HepG2 (cell line): Measurements from ENCODE around the gene DLG2. TPM values are rescaled to one million over a fixed set of nuclear protein-coding genes. Genes with fewer than 3 reads are reported as not detected.

Experiments used
- ATAC-seq: fragments of 200-7000 bp; cut with Tn5 transposase; 3 replicates; pipeline ENCODE4 v1.9.1; 2020; ENCODE audit warnings: mild to moderate bottlenecking, moderate library complexity
- BruUV-seq: library from RNA; stranded (reverse); fragments of 400-500 nt; replicated peaks from 2 replicates; lab custom pipeline; 2021; lab: Mats Ljungman, UMichigan
- CTCF ChIA-PET: fragments of 300-600 bp; formaldehyde crosslinking; extraction: SDS; loops from one replicate; lab custom pipeline; 2021; ENCODE audit warnings: low total read pairs, inconsistent platforms, low intra/inter-chr PET ratio; lab: Yijun Ruan, JAX
- POLR2A ChIA-PET: fragments of 350-600 bp; sonication (Branson Sonifier 250); formaldehyde crosslinking; loops from one replicate; lab custom pipeline; 2020; ENCODE audit warnings: antibody characterized with exemption, inconsistent platforms; lab: Yijun Ruan, JAX
- DNase-seq: peaks from one replicate; pipeline ENCODE4 v3.0.0-alpha.2; 2015; ENCODE audit warnings: low spot score
- FAIRE-seq: peaks from 3 replicates; lab custom pipeline; 2011; peaks lifted over from hg19 to GRCh38; lab: Jason Lieb, UNC
- H2AFZ ChIP-seq: one replicate; pipeline ENCODE4 v1.6.1; 2011; ENCODE audit warnings: low read length, inconsistent platforms
- H3K27ac ChIP-seq: fragments of 300-600 bp; 3 replicates; pipeline ENCODE4 v1.8.0; 2011; ENCODE audit warnings: mixed run types, mild to moderate bottlenecking, mixed read lengths, low read length, inconsistent platforms; ENCODE audit not compliant: insufficient read depth; ENCODE audit errors: extremely low read length
- H3K27me3 ChIP-seq, 2 experiments: fragments of 200-600 bp in 1 of 2; 2 replicates in 1 of 2; 3 replicates in 1 of 2; pipeline versions ENCODE4 v1.6.0 to v1.8.0; 2011; ENCODE audit warnings: low read length in 2 of 2, mild to moderate bottlenecking in 2 of 2, moderate library complexity in 2 of 2, inconsistent platforms in 1 of 2; ENCODE audit not compliant: insufficient read depth in 2 of 2, control insufficient read depth in 1 of 2
- H3K36me3 ChIP-seq, 2 experiments: fragments of 200-600 bp in 1 of 2; replicated peaks in 1 of 2; 2 replicates in 1 of 2; 3 replicates in 1 of 2; pipeline versions ENCODE4 v1.5.1 to v1.8.0; 2011; ENCODE audit warnings: low read length in 2 of 2, inconsistent platforms in 1 of 2; ENCODE audit not compliant: insufficient read depth in 2 of 2, control insufficient read depth in 1 of 2
- H3K4me1 ChIP-seq: 2 replicates; pipeline ENCODE4 v1.5.1; 2012; ENCODE audit warnings: low read length, inconsistent platforms; ENCODE audit not compliant: insufficient read depth
- H3K4me2 ChIP-seq: 2 replicates; pipeline ENCODE4 v1.6.0; 2011; ENCODE audit warnings: low read depth, low read length, inconsistent platforms
- H3K4me3 ChIP-seq, 3 experiments: fragments of 200-600 bp in 1 of 3; sonication (generic), shearing (Covaris generic) in 1 of 3; replicated peaks in 1 of 3; 2 replicates each; pipeline ENCODE4 v1.5.1; 2011 to 2016; ENCODE audit warnings: low read length in 3 of 3, inconsistent platforms in 2 of 3, low read depth in 2 of 3, mild to moderate bottlenecking in 2 of 3, control low read depth in 1 of 3, mixed read lengths in 1 of 3; ENCODE audit not compliant: insufficient read depth in 1 of 3
- H3K79me2 ChIP-seq: one replicate; pipeline ENCODE4 v1.6.1; 2011; ENCODE audit warnings: low read length, inconsistent platforms; ENCODE audit not compliant: insufficient read depth
- H3K9ac ChIP-seq: 2 replicates; pipeline ENCODE4 v1.6.0; 2011; ENCODE audit warnings: mild to moderate bottlenecking, low read depth, low read length, inconsistent platforms; ENCODE audit not compliant: insufficient read depth
- H3K9me3 ChIP-seq: 2 replicates; pipeline ENCODE4 v1.5.1; 2012; ENCODE audit warnings: mild to moderate bottlenecking, low read length
- H4K20me1 ChIP-seq: 2 replicates; pipeline ENCODE4 v1.6.0; 2011; ENCODE audit warnings: inconsistent platforms, mild to moderate bottlenecking, low read length, moderate library complexity; ENCODE audit not compliant: insufficient read depth
- FUBP1 ChIP-seq: sonication (generic); formaldehyde crosslinking; IDR thresholded peaks from 2 replicates; pipeline ENCODE4 v1.5.1; 2020; ENCODE audit warnings: missing genetic modification reagents, mild to moderate bottlenecking, borderline replicate concordance
- IKZF4 ChIP-seq: sonication (generic); formaldehyde crosslinking; IDR thresholded peaks from 2 replicates; pipeline ENCODE4 v1.5.1; 2020; ENCODE audit warnings: borderline replicate concordance, mild to moderate bottlenecking, low read depth, missing genetic modification reagents; ENCODE audit errors: not compliant biosample characterization
- KLF12 ChIP-seq: sonication (generic); formaldehyde crosslinking; IDR thresholded peaks from 2 replicates; pipeline ENCODE4 v1.4.0; 2020; ENCODE audit warnings: missing genetic modification reagents, borderline replicate concordance
- RORA ChIP-seq: sonication (generic); formaldehyde crosslinking; IDR thresholded peaks from 2 replicates; pipeline ENCODE4 v1.5.0; 2020; ENCODE audit warnings: mild to moderate bottlenecking, missing genetic modification reagents, moderate library complexity
- SKIL ChIP-seq: sonication (generic); formaldehyde crosslinking; IDR thresholded peaks from 2 replicates; pipeline ENCODE4 v1.8.0; 2022; ENCODE audit warnings: missing genetic modification reagents, mild to moderate bottlenecking, moderate library complexity, borderline replicate concordance
- STAT5B ChIP-seq: sonication (generic); formaldehyde crosslinking; IDR thresholded peaks from 2 replicates; pipeline ENCODE4 v1.4.0; 2020; ENCODE audit warnings: missing genetic modification reagents
- ZBTB4 ChIP-seq: sonication (generic); formaldehyde crosslinking; IDR thresholded peaks from 2 replicates; pipeline ENCODE4 v1.4.0; 2020; ENCODE audit warnings: missing genetic modification reagents, mild to moderate bottlenecking, borderline replicate concordance
- ZNF224 ChIP-seq: sonication (generic); formaldehyde crosslinking; IDR thresholded peaks from 2 replicates; pipeline ENCODE4 v1.5.0; 2020; ENCODE audit warnings: mild to moderate bottlenecking, missing genetic modification reagents
- ZNF264 ChIP-seq: sonication (generic); formaldehyde crosslinking; IDR thresholded peaks from 2 replicates; pipeline ENCODE4 v1.4.0; 2020; ENCODE audit warnings: missing genetic modification reagents
- ZNF275 ChIP-seq: sonication (generic); formaldehyde crosslinking; IDR thresholded peaks from 2 replicates; pipeline ENCODE4 v1.8.0; 2022; ENCODE audit warnings: missing genetic modification reagents, mild to moderate bottlenecking, inconsistent platforms, borderline replicate concordance
- ZNF460 ChIP-seq: sonication (generic); formaldehyde crosslinking; IDR thresholded peaks from 2 replicates; pipeline ENCODE4 v1.5.1; 2020; ENCODE audit warnings: missing genetic modification reagents, mild to moderate bottlenecking, borderline replicate concordance
- ZNF788 ChIP-seq: sonication (generic); formaldehyde crosslinking; IDR thresholded peaks from 2 replicates; pipeline ENCODE4 v1.5.0; 2020; ENCODE audit warnings: mild to moderate bottlenecking, missing genetic modification reagents, borderline replicate concordance
- WGBS: methylation state at CpG from one replicate; pipeline ENCODE4 v1.1.6; 2017; ENCODE audit warnings: low lambda C conversion rate; 5-methylcytosine and 5-hydroxymethylcytosine counted together
- in situ Hi-C: cut with HindIII; loops from 2 replicates; pipeline ENCODE4 v1.10.0; 2017; ENCODE audit warnings: low pct_unique_long_range_greater_than_20kb; ENCODE audit not compliant: extremely low pct_ligation_motif_present
- intact Hi-C: fragments of 100-400 bp; cut with micrococcal nuclease; formaldehyde crosslinking; loops from one replicate; pipeline ENCODE4 v1.10.0; 2022; ENCODE audit not compliant: unreplicated experiment
- polyA plus RNA-seq, 8 experiments: library from polyadenylated mRNA; depleted of rRNA in 3 of 8; stranded (reverse) in 7 of 8; unstranded in 1 of 8; fragments of >200 nt; fragmentation: Illumina TruSeq in 4 of 8; extraction: Trizol in 4 of 8; gene quantifications; 2 replicates each; pipeline versions ENCODE4 v1.2.1 to v1.2.3, GENCODE V29; 2011 to 2016; ENCODE audit warnings: low read depth in 4 of 8, missing spikeins in 1 of 8, mixed read lengths in 1 of 8; ENCODE audit not compliant: insufficient read depth in 1 of 8
- total RNA-seq, 5 experiments: library from RNA; depleted of rRNA; stranded (reverse); fragments of >200 nt; fragmentation: Illumina TruSeq; extraction: Trizol; gene quantifications; 2 replicates each; pipeline ENCODE4 v1.2.3, GENCODE V29; 2016; ENCODE audit warnings: low read depth in 1 of 5

DLG2 gene
- total and polyA plus RNA-seq, 2 of the 13 experiments (the other 11 are each of a cell fraction or from before 2014, with no cell fraction given): 0.46 to 1.0 TPM

GRCh38 chr11:83721263-83721662 lies 1905.9 kb downstream of the DLG2 start (continued):
- TF ChIP-seq IKZF4: no peak
- no peak for TF ChIP-seq ZNF788 (CRISPR knock-in tag)
- no peak for TF ChIP-seq RORA (CRISPR knock-in tag)
- no peak for TF ChIP-seq KLF12 (CRISPR knock-in tag)
- no peak for TF ChIP-seq FUBP1 (CRISPR knock-in tag)
- TF ChIP-seq ZNF264: no peak
- TF ChIP-seq STAT5B (CRISPR knock-in tag): no peak

GRCh38 chr11:83720675-83721074 lies 1906.5 kb downstream of the DLG2 start:
- H3K27me3 ChIP-seq: 0 out of 5 replicates have a peak, but pooled peaks cover 0 to 3% of the 10 kb centered on the region in 2 experiments
- H3K4me2 ChIP-seq: no peak overlapping the region
- H2AFZ ChIP-seq: no peak overlapping the region
- no peaks in the 10 kb centered on the region for H3K9me3 ChIP-seq
- intact Hi-C loops: no loop called here
- no TSS peak for BruUV-seq
- 100% methylated on average over 2 of the region's 2 CpGs for WGBS
- H4K20me1 ChIP-seq: no peaks in the 10 kb centered on the region
- POLR2A ChIA-PET: no interaction called here
- no peak overlapping the region for H3K9ac ChIP-seq
- H3K4me3 ChIP-seq: no peak overlapping the region
- DNase-seq (no peak), ATAC-seq (no peak), FAIRE-seq (no peak)
- H3K79me2 ChIP-seq: no peaks in the 10 kb centered on the region
- CTCF ChIA-PET: no interaction called here
- H3K36me3 ChIP-seq: no peaks in the 10 kb centered on the region
- in situ Hi-C loops: no loop called here
- H3K27ac ChIP-seq: no peak overlapping the region
- peaks cover 14% of the 10 kb centered on the region for H3K4me1 ChIP-seq
- no peak for TF ChIP-seq SKIL (CRISPR knock-in tag)
- no peak for TF ChIP-seq ZNF275 (CRISPR knock-in tag)
- TF ChIP-seq ZNF224 (CRISPR knock-in tag): no peak
- TF ChIP-seq ZBTB4 (CRISPR knock-in tag): no peak
- TF ChIP-seq ZNF460 (CRISPR knock-in tag): no peak
